Measurements from ENCODE around the gene DSG1.

GRCh38 chr18:31364190-31364589 is 46.2 kb downstream of the DSG1 start:
- TF ChIP-seq CTCF (IDR thresholded peaks at IDR 0.05; ENCODE audit: low read depth, low read length, poor library complexity, severe bottlenecking) (no peak), EZH2phosphoT487 (IDR thresholded peaks at IDR 0.05; ENCODE audit: borderline replicate concordance, low read length) (no peak)
